KBM-7 (cell line): Measurements from ENCODE around the gene SGCD.

Source experiments
- DNase-seq: peaks from one replicate; pipeline ENCODE4 v3.0.0-alpha.2; 2015
- in situ Hi-C: fragments of 300-500 bp; cut with MboI; formaldehyde crosslinking; loops from 2 replicates; pipeline ENCODE4 v1.14.3; 2020; ENCODE audit warnings: low sequenced_read_pairs, low pct_unique_long_range_greater_than_20kb, mixed read lengths

The SGCD gene

GRCh38 chr5:156435101-156435500, 108.1 kb downstream of the SGCD start:
- DNase-seq, result no peak
- in situ Hi-C loops, result no loop called here

DNA sequence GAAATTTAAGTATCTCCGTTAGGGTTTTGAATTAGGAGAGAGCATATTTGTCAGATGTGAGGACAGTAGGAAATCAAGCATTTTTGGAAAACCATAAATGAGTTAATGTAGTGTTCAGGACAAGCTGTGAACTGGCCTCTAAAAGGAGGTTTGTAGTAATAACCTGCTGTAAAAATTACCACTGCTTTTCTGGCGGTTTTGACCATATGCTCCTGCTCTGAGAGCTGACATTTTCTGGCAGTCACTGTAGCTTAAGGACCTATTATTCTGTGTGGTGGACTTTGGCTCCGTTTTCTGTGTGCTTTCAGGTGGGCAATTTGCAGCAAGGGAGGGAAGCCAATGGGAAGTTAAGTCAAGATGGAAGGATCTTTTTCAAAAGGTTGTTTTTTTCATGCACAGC, 111.1 kb downstream of the SGCD start:
- in situ Hi-C loops, result no loop called here
- no peak for DNase-seq

DNA sequence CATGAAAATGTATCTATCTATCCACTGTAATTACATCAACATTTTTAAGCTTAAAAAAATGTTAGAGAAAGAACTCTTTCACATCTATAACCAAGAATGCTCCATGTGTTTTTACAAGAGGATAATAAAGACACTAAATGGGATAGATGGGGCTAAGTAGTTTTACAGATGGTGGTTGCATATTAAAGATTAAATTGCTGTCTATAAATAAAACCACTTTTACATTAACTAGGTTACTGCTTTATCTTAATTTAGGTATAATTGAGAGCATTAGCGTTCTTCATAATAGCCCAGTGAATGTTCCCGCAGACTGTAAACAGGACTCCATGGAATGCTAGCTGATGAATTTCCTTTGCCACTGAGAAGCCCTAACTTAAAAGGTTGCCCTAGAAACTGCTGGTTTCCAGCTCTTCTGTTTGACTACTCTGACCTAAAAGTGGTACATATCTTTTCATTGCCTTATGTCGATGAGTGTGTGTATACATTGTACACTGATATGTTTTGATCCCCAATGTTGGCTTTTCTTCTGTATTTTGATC, 117.9 kb downstream of the SGCD start:
- in situ Hi-C loops, result no loop called here
- DNase-seq, result no peak

GRCh38 chr5:156446526-156446925, 119.6 kb downstream of the SGCD start:
- DNase-seq, result no peak
- in situ Hi-C loops, result no loop called here

GRCh38 chr5:156450778-156451177, 123.8 kb downstream of the SGCD start:
- DNase-seq, result no peak
- in situ Hi-C loops, result no loop called here

- no peak for DNase-seq
- in situ Hi-C loops, result no loop called here
Measured at GRCh38 chr5:156451505-156451904, 124.5 kb downstream of the SGCD start.

- in situ Hi-C loops, result no loop called here
Measured at GRCh38 chr5:156456857-156457256, 129.9 kb downstream of the SGCD start.

GRCh38 chr5:156459812-156460385, 132.9 kb downstream of the SGCD start:
- in situ Hi-C loops, result no loop called here
- DNase-seq, result no peak

More at GRCh38 chr5:156456857-156457256, 129.9 kb downstream of the SGCD start:
- no peak for DNase-seq

DNA sequence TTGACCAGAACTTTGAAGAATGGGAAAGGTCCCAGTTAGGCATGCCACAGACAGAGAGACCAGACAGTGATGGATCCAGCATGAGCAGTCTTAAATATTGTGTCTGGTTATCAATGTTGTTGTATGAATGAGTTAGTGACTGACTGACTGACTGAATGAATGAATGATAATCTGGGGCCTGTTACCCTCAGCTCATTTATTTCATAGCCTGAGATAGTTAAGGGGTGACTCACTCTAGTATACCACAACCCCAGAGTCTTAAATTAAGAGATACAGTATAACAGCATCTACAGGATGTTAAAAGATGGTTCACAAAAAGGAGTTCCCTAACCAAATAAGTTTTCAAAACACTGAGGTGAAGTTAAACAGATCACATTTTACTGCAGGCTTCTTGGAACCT, 133.5 kb downstream of the SGCD start:
- in situ Hi-C loops, result no loop called here
- DNase-seq, result no peak

DNA sequence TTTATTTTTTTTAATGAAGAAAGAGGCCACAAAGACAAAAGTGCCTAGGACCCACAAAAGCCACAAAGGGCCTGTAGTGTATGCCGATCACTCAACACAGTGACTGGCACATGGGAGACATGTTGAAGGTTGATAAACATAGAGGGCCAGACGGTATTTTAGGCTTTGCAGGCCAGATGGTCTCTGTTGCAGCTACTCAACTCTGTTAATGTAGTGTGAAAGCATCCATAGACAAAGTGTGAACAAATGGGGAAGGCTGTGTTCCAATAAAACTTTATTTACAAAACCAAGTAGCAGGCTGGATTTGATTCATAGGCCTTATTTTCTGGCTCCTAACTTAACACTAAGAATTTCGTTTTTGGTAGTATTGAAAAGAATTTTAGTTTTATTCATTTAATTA, 139.9 kb downstream of the SGCD start:
- DNase-seq, result no peak
- in situ Hi-C loops, result no loop called here

DNA sequence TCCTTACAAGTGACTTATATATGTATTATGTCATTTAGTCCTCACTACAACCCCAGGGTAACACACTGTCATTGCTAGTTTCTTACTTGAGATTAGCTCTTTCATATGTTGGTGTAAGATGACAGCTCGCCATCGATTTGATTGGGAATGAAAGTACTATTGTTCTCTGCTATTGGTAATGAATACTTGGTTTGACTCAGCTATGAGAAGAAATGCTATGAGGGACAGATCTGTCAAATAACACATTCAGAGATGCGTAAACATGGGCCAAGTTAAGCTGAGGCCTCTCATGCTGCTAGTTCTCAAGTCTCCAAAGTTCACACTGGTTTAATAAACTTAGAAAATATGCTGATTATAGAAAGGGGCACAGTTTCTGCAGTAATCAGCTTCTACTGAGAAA, 142.7 kb downstream of the SGCD start:
- in situ Hi-C loops, result no loop called here

DNA sequence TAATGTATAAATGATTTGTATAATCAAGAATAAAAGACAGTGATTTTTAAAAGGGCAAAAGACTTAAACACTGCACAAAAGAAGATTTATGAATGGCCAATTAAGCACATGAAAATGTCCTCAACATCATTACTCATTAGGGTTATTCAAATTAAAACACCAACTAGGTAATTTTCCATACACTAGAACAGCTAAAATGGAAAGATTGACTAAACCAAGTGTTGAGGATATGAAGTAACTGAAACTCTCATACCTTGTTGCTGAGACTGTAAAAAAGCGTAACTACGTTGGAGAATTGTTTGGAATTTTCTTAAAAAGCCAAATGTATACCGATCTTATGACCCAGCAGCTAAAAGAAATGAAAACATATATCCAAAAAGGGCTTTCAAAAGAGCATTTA, 144.9 kb downstream of the SGCD start:
- no peak for DNase-seq
- in situ Hi-C loops, result no loop called here

More for the DNA sequence above, 142.7 kb downstream of the SGCD start:
- DNase-seq, result no peak

- in situ Hi-C loops, result no loop called here
- DNase-seq, result no peak
Measured at GRCh38 chr5:156473269-156473908, 146.4 kb downstream of the SGCD start.

- no peak for DNase-seq
- in situ Hi-C loops, result no loop called here
Measured at GRCh38 chr5:156474251-156474650, 147.3 kb downstream of the SGCD start.

GRCh38 chr5:156475182-156476157, 148.5 kb downstream of the SGCD start:
- in situ Hi-C loops, result no loop called here
- no peak for DNase-seq

DNA sequence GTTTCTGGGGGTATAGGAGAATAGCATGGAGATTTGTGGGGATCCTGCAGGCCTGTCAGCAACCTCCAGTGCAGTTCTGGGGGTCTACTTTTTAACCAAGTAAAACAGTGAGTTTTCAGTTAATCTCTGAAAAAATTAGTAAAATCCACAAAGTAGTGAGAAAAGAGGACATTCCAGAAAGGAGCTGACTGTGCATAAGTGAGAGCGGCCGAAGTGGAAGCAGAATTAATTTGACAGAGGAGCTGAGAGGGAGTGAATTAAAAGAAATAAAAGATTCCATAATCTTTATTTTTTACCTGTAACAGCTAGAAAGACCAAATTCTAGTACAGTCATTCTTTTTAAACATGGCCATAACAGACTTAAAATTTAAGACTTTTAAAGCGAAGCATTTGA, 149.2 kb downstream of the SGCD start:
- DNase-seq, result no peak
- in situ Hi-C loops, result no loop called here

- no peak for DNase-seq
- in situ Hi-C loops, result no loop called here
Measured at GRCh38 chr5:156476678-156477077, 149.7 kb downstream of the SGCD start.

DNA sequence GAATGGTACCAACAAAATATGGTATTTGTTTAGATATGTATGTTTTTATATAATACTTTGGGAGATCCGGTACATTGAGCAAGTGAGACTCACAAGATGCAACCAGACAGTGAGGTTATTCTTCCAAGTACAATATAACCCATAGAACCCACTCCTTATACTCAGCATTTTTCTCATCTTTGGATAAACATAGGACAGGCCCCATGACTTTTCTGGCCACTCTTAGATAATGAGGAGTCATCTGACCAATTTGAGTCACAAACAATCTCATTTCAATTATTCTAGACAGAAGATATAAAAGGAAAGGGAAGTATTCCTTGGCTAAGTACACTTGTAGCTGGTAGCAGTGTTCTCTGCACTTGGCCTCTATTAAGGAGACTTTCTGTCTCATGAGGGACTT, 150.2 kb downstream of the SGCD start:
- in situ Hi-C loops, result no loop called here
- no peak for DNase-seq

GRCh38 chr5:156479849-156480248, 152.9 kb downstream of the SGCD start:
- in situ Hi-C loops, result no loop called here

GRCh38 chr5:156481741-156482140, 154.8 kb downstream of the SGCD start:
- DNase-seq, result no peak
- in situ Hi-C loops, result no loop called here

More at GRCh38 chr5:156479849-156480248, 152.9 kb downstream of the SGCD start:
- no peak for DNase-seq
